ENCODE data around the gene ASF1A.

DNA sequence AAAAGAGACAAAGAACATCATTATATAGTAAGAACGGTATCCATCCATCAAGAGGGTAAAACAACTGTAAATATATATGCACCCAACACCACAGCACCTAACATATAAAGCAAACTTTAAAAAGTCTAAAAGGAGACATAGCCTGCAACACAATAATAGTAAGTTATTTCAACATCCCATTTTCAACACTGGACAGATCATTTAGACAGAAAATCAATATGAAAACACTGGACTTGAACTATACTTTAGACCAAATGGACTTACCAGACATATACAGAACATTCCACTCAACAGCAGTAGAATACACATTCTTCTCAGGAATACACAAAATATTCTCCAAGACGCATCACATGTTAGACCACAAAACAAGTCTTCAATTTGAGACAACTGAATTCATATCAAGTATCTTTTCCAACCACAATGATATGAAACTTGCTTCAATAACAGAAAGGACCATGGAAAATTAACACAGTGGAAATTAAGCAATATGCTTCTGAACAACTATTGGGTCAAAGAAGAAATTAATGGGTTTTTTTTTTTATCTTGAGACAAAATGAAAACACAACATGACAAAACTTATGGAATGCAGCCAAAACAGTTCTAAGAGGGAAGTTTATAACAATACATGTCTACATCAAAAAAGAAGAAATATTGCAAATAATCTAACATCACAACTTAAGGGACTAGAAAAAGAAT, 23.9 kb upstream of the ASF1A start:
- TF ChIP-seq EZH2 (IDR thresholded peaks at IDR 0.05; ENCODE audit: low read depth, unreplicated experiment) (no peak), CREB1 (CRISPR knock-in tag; IDR thresholded peaks at IDR 0.05; ENCODE audit: low read depth) (no peak)
